KG1 (cell line): ENCODE data around the gene AFF4.
A peak's percentile ranks its signal among the peaks of the same experiment; 100 is the strongest.
"Not testable (repeated sequence)": the region's sequence is repeated elsewhere in the genome, so short reads cannot be mapped to it uniquely, and the experiment has no call there.

Experiments
- DNase-seq: peaks from one replicate; lab custom pipeline; 2025; lab: John Stamatoyannopoulos, UW

Gene AFF4

GRCh38 chr5:132886064-132886823 lies 77.2 kb downstream of the AFF4 start:
- DNase-seq: no peak

- DNase-seq: no peak
These were observed 78.9 kb downstream of the AFF4 start for GRCh38 chr5:132884548-132884947.

GRCh38 chr5:132883261-132883834 lies 80.1 kb downstream of the AFF4 start:
- DNase-seq: no peak

- DNase-seq: no peak
These were observed 85.5 kb downstream of the AFF4 start for GRCh38 chr5:132877938-132878337.

- DNase-seq: no peak
These were observed 86.0 kb downstream of the AFF4 start for GRCh38 chr5:132877466-132877865.

- no peak for DNase-seq
These were observed 87.2 kb downstream of the AFF4 start for GRCh38 chr5:132876020-132876759.

- DNase-seq: no peak
These were observed 89.5 kb downstream of the AFF4 start for GRCh38 chr5:132873930-132874271.

- no peak for DNase-seq
These were observed 90.1 kb downstream of the AFF4 start, which contains the start of gene LEAP2 for GRCh38 chr5:132873119-132873929. LEAP2 (plus strand) TSS chr5:132873668; CDS start chr5:132873695, 27 bp downstream.

GRCh38 chr5:132872788-132873118 lies 90.7 kb downstream of the AFF4 start:
- no peak for DNase-seq

- no peak for DNase-seq
These were observed 91.8 kb downstream of the AFF4 start for GRCh38 chr5:132871459-132872284.

- DNase-seq: no peak
These were observed 92.6 kb downstream of the AFF4 start for GRCh38 chr5:132870801-132871200.

- no peak for DNase-seq
These were observed 94.7 kb downstream of the AFF4 start for GRCh38 chr5:132868754-132869153.

- DNase-seq: no peak
These were observed 96.4 kb downstream of the AFF4 start for GRCh38 chr5:132867046-132867451.

GRCh38 chr5:132866342-132867045 lies 96.9 kb downstream of the AFF4 start, which contains the start of the genes GDF9 and UQCRQ:
GDF9 (minus strand) TSS chr5:132866469; CDS start chr5:132864533, 1,936 bp downstream.
UQCRQ (plus strand) TSS chr5:132866642; CDS start chr5:132866882, 240 bp downstream.
- peak; percentile 32 for DNase-seq

GRCh38 chr5:132865668-132866341 lies 97.6 kb downstream of the AFF4 start:
- DNase-seq: no peak

GRCh38 chr5:132860742-132861141 lies 102.7 kb downstream of the AFF4 start:
- DNase-seq: no peak

GRCh38 chr5:132859889-132860437 lies 103.5 kb downstream of the AFF4 start:
- no peak for DNase-seq

- DNase-seq: no peak
These were observed 107.4 kb downstream of the AFF4 start for GRCh38 chr5:132856011-132856410.

GRCh38 chr5:132854992-132855391 lies 108.4 kb downstream of the AFF4 start:
- DNase-seq: not testable (repeated sequence)

GRCh38 chr5:132854301-132854700 lies 109.1 kb downstream of the AFF4 start:
- no peak for DNase-seq
